Measurements from ENCODE around the gene PAPPA.
A peak's percentile ranks its signal among the peaks of the same experiment; 100 is the strongest.

Gene PAPPA

GRCh38 chr9:116153765-116154333 lies at the start of gene PAPPA:
Gene PAPPA (plus strand): TSS chr9:116153791. CDS start chr9:116154173, 382 bp downstream.
- DNase-seq: no peak

GRCh38 chr9:116103976-116104820 lies 49.4 kb upstream of the PAPPA start:
- DNase-seq: no peak

DNA sequence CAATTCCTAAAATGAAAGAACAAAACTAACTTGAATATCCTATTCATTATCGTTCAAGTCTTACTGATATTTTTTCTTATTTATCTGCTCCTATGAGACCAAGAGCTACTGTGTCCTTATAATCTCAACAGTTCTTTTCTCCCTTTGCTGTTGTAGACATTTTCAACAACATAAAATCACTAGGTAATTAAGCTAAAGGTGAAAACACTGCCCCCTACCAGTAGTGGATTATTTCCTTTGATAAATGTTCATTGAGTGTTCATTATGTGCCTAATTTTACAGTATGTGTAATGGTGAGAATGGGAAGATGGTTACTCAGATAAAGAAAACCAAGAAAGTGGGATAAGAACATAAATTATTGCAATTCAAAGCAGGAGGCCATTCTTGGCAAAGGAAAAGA lies 41.4 kb upstream of the PAPPA start:
- no peak for DNase-seq

- DNase-seq: no peak
Observed at GRCh38 chr9:116115761-116116353, 37.7 kb upstream of the PAPPA start.

DNA sequence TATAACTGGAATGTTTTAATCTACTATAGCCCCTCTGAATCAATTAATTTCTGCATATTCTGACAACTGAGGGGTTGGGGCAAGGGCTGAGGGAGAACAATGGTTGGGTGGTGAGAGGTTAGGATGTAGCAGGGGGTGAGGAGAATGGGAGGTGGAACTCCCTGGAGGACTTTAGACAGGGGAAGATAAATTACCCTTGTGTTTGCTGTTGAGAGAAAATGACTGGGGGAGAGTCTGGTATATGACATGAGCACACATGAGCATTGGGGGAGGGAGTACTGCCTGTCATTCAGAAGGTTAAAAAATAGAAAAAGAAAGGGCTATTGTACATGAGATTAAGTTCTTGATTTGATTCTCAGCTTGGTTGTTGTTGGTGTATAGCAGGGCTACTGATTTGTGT lies 37.2 kb upstream of the PAPPA start:
- no peak for DNase-seq

GRCh38 chr9:116123171-116123570 lies 30.4 kb upstream of the PAPPA start:
- no peak for DNase-seq

GRCh38 chr9:116124472-116125040 lies 29.0 kb upstream of the PAPPA start:
- no peak for DNase-seq

DNA sequence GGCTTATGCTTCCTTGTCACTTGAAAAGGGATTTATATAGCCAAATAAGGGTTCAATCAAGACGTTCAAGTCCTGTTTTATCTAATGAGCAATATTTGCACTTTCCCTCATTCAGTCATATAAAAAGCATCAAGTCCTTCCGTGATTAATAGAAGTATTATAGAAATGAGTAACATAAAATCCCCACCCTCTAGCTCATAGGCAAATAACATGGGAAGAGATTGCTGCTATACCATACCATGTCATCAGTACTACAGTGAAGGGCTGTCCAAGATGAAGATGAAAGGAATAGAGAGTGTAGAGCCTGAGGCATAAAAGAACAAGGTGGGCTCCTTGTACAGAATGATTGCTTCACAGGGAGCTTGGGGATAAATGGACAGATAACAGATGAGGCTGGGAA lies 20.4 kb upstream of the PAPPA start:
- no peak for DNase-seq

DNA sequence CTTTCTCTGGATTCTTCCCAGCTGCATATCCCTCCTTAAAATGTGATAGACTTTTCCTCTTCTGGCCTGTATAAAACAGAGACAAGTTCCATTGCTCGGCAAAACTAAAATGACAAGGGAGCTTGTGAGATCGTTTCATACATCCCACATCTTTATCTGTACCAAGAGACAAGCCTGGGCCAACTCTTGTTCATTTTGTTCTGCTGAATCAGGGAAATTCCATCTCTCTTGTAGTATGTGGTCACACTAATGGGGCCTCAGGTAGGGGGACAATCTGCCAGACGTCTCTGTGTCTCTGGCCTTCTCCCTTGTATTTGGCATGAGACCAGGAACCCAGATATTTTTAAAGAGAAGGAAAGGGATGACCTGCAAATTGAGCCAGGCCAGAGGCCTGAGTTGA lies 18.6 kb upstream of the PAPPA start:
- DNase-seq: no peak

DNA sequence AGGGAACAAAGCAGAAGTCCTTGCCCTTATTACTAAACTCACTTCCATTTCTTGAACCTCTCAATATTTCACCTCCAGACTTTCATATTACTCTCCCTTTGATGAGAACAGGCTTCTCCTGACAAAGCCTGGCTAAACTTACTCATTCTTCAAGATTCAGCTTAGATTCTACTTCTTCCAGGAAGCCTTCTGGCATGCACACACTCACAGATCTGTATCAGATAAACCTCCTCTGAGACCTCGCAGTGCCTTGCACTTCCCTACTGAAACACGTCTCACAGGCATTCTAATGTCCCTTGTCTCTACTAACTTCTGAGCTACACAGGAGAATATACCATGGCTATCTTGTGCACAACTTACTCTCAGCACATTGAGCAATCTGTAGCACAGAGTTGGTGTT lies 16.6 kb upstream of the PAPPA start:
- no peak for DNase-seq

- no peak for DNase-seq
Observed at GRCh38 chr9:116137581-116137980, 16.0 kb upstream of the PAPPA start.

DNA sequence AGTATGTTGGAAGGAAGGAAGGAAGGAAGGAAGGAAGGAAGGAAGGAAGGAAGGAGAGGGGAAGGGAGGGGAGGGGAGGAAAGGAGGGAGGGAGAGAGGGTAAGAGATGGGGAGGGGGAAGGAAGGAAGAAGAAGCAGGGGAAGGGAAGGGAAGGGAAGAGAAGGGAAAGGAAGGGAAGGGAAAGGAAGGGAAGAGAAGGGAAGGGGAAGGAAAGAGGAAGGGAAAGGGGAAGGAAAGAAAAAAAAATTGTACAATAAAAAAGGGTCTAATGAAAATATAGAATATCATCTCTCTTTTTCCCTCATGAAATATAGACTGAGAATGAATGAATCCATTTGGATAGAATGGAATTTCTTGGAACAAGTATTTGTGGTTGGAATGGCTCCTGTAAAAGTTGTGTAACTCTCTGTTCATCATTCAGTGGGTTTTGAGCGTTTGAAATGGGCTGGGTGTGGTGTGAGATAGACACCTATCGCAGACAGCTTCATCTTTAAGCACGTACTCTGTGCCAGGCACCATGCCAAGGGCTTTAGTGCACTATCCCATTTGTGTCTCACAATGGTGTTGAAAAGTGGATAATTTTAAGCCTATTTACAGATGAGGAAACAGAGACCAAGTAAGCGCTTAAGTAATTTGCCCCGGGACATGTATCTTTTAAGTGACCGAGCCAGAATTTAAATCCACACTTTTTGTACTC lies 11.6 kb upstream of the PAPPA start:
- DNase-seq: no peak

DNA sequence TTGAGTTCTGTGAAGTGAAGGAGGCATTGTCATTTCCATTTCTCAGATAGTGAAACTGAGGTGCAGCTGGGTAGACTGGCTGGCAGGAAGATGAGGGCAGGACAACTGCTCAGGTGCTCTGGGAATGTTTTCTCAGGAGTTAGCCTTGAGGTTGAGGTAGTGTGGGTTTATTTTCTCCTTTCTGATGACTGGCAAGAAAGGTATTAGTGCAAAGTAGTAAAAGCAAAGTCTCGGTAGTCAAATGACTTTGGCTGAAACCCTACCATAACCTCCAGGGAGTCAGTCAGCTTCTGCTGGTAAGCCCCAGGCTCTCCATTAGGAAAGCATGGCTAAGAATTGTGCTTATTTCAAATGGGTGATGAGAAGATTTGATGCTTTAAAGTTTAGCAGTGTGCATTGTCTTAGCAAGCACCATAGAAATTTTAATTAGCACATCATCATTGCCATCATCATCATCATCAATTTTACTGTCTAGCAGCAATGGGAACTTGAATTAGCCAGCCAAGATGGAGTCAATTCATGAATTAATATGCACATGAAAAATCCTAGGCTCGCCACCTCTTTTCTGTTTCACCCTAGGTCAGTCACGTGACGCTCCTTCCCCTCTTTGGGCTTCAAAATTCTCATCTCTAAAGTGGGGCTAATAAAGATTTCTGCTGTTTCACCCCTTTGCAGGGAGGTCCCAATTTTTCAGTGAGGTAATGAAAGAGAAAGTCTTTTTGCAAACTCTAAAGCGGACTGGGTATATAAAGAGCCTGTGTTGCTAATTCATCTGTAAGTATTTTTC lies 10.7 kb upstream of the PAPPA start:
- no peak for DNase-seq

DNA sequence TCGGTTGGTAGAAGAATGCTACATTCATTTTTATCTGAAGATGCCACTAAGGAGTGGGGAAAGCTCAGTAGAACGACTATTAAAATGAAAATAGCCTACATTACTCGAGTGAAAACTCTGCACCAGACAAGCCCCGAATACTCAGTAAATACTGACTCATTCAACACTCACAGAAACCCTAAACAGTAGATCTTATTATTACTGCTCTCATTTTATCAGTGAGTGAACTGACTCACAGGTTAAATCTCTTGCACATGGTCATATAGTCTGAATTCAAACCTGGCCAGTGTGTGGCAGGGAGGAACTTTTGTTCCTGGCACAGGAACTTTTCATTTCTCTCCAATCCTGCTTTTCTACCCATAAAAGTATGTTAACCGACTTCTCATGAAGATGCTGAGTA lies 9.6 kb upstream of the PAPPA start:
- no peak for DNase-seq

DNA sequence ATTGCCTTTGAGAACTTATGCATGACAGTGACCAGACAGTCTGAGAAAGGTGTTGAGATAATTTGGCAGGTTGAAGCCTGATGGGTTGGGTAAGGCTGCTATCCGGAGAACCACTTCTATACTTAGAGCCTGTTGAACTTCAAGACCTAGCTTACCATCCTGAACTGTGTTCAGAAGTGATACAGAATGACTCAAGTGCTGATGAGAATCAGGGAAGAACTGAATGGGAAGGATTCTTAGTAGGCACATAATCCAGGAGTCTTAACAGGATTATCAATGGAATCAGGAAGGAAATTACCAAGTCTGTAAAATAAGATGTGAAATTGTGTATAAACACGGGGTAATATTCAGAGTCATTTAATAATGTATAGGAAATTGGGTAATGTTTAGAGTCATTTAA lies 9.0 kb upstream of the PAPPA start:
- DNase-seq: no peak

GRCh38 chr9:116145036-116145435 lies 8.6 kb upstream of the PAPPA start:
- no peak for DNase-seq

- DNase-seq: no peak
Observed at GRCh38 chr9:116147821-116148220, 5.8 kb upstream of the PAPPA start.

DNA sequence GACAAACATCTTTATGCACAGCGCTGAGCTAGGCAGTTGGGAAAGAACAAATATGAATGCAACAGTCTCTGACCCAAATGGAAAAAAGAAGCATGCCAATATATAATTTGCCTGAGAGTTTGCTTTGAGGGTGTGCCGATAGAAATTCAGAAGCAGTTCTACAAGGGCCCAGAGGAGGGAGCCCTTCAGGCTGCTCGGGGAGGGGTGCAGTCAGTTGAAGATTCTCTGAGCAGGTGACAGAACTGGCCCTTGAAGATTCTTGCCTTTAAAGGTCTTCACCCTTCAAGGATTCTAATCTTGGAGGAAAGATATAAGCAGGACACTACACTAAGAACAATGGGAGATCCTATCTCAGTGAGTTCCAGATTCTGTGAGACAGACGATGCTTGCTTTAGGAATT lies 3.7 kb upstream of the PAPPA start:
- peak; percentile 19 to 40 for DNase-seq

GRCh38 chr9:116151199-116151598 lies 2.4 kb upstream of the PAPPA start:
- no peak for DNase-seq

- no peak for DNase-seq
Observed at GRCh38 chr9:116151966-116152381, 1.6 kb upstream of the PAPPA start.

DNA sequence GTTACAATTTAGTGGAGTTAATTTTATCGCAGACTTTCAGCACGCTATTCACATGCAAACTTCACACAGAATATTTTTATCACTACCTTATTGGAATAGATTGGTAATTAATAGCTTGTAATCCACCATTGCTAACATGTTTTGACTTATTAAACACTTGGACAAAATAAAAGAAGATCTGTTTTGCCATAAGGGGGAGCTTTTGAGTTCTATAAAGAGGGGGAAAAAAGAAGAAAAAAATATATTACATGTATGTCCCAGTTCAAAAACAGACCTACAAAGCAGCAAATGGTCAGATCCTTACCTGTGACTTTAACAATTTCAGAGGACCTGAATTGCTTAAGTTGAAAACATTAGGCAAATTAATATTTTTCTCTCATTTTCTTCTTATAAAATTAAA lies 1.2 kb upstream of the PAPPA start:
- DNase-seq: peak; percentile 33 to 62
